A673 (cell line): Measurements from ENCODE around the gene TXNDC2.

ENCODE experiments used
- EZH2 ChIP-seq: fragments of 200-600 bp; sonication (generic); IDR thresholded peaks from 2 replicates; pipeline ENCODE4 v1.6.1; 2017; ENCODE audit warnings: borderline replicate concordance, low read depth, mild to moderate bottlenecking, mixed read lengths, antibody characterized with exemption, low read length; ENCODE audit not compliant: poor library complexity, severe bottlenecking
- TF ChIP-seq, protein P1 (sequence below): fragments of 300-800, 200-600 bp; sonication (generic); conservative IDR thresholded peaks from 2 replicates; pipeline ENCODE4 v1.5.1; 2017; ENCODE audit warnings: low read depth, mild to moderate bottlenecking, antibody characterized with exemption, low read length, moderate library complexity, mixed read lengths

DNA sequence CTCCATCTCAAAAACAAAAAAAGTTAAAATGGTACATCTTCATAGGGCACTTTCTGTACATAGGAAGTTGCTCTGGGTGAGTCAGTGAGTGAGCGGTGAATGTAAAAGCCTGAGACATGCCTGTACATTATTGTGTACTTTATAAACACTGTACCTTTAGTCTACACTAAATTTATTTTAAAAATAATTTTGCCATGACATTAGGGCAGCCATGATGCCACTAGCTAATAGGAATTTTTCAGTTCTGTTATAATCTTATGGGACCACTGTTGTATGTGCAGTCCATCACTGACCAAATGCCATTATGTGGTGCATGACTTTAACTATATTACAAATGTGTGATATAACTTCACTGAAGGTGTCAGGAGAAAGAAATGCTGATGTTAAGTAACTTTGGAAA is 11.0 kb upstream of the TXNDC2 start:
- TF ChIP-seq, protein P1, sequence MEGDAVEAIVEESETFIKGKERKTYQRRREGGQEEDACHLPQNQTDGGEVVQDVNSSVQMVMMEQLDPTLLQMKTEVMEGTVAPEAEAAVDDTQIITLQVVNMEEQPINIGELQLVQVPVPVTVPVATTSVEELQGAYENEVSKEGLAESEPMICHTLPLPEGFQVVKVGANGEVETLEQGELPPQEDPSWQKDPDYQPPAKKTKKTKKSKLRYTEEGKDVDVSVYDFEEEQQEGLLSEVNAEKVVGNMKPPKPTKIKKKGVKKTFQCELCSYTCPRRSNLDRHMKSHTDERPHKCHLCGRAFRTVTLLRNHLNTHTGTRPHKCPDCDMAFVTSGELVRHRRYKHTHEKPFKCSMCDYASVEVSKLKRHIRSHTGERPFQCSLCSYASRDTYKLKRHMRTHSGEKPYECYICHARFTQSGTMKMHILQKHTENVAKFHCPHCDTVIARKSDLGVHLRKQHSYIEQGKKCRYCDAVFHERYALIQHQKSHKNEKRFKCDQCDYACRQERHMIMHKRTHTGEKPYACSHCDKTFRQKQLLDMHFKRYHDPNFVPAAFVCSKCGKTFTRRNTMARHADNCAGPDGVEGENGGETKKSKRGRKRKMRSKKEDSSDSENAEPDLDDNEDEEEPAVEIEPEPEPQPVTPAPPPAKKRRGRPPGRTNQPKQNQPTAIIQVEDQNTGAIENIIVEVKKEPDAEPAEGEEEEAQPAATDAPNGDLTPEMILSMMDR = no peak
- no peak for TF ChIP-seq EZH2
